Trophoblast cell (in vitro differentiated cells and primary cell): Measurements from ENCODE around the gene BLZF1.

ENCODE experiments used
- DNase-seq, 2 donors: peaks; one replicate each; pipeline ENCODE4 v3.0.0-alpha.2; 2016
- H2AFZ ChIP-seq: 2 replicates; pipeline ENCODE4 v1.6.1; 2013; ENCODE audit warnings: low read length, moderate library complexity, mild to moderate bottlenecking; ENCODE audit not compliant: insufficient read depth, poor library complexity
- H2AK5ac ChIP-seq: 2 replicates; pipeline ENCODE4 v1.6.1; 2013; ENCODE audit warnings: mild to moderate bottlenecking, low read length
- H2BK120ac ChIP-seq: 2 replicates; pipeline ENCODE4 v1.6.1; 2013; ENCODE audit warnings: low read length, mild to moderate bottlenecking, moderate library complexity; ENCODE audit not compliant: insufficient read depth, poor library complexity
- H2BK12ac ChIP-seq: 2 replicates; pipeline ENCODE4 v1.6.1; 2013; ENCODE audit warnings: mild to moderate bottlenecking, low read length, moderate library complexity
- H2BK5ac ChIP-seq: 2 replicates; pipeline ENCODE4 v1.6.1; 2013; ENCODE audit warnings: low read length, low read depth, moderate library complexity, mild to moderate bottlenecking; ENCODE audit not compliant: poor library complexity
- H3K14ac ChIP-seq: 2 replicates; pipeline ENCODE4 v1.6.1; 2013; ENCODE audit warnings: mild to moderate bottlenecking, low read length
- H3K18ac ChIP-seq: 2 replicates; pipeline ENCODE4 v1.6.1; 2013; ENCODE audit warnings: mild to moderate bottlenecking, low read length
- H3K23ac ChIP-seq: 2 replicates; pipeline ENCODE4 v1.6.1; 2013; ENCODE audit warnings: low read length
- H3K27ac ChIP-seq: 2 replicates; pipeline ENCODE4 v1.5.1; 2013; ENCODE audit warnings: low read depth, mild to moderate bottlenecking, inconsistent platforms, low read length, moderate library complexity
- H3K27me3 ChIP-seq: 2 replicates; pipeline ENCODE4 v1.6.1; 2013; ENCODE audit warnings: inconsistent platforms, mild to moderate bottlenecking, low read length, moderate library complexity; ENCODE audit not compliant: insufficient read depth
- H3K36me3 ChIP-seq, 2 experiments: 1 replicate in 1 of 2; 2 replicates in 1 of 2; pipeline ENCODE4 v1.6.1; 2013; ENCODE audit warnings: low read length in 2 of 2, mild to moderate bottlenecking in 2 of 2, moderate library complexity in 1 of 2; ENCODE audit not compliant: insufficient read depth in 2 of 2, control insufficient read depth in 1 of 2
- H3K4ac ChIP-seq: 2 replicates; pipeline ENCODE4 v1.6.1; 2013; ENCODE audit warnings: low read depth, mild to moderate bottlenecking, low read length, moderate library complexity
- H3K4me1 ChIP-seq, 2 experiments: 1 replicate in 1 of 2; 2 replicates in 1 of 2; pipeline ENCODE4 v1.6.1; 2013; ENCODE audit warnings: low read length in 2 of 2, mild to moderate bottlenecking in 2 of 2, moderate library complexity in 1 of 2; ENCODE audit not compliant: insufficient read depth in 2 of 2, control insufficient read depth in 1 of 2
- H3K4me2 ChIP-seq: 2 replicates; pipeline ENCODE4 v1.6.1; 2013; ENCODE audit warnings: inconsistent platforms, mild to moderate bottlenecking, low read length, moderate library complexity
- H3K4me3 ChIP-seq: 2 replicates; pipeline ENCODE4 v1.5.1; 2013; ENCODE audit warnings: mild to moderate bottlenecking, low read depth, low read length, inconsistent platforms
- H3K79me1 ChIP-seq: one replicate; pipeline ENCODE4 v1.6.1; 2013; ENCODE audit warnings: low read length
- H3K79me2 ChIP-seq: 2 replicates; pipeline ENCODE4 v1.6.1; 2013; ENCODE audit warnings: low read length, mild to moderate bottlenecking; ENCODE audit not compliant: control insufficient read depth, insufficient read depth, poor library complexity
- H3K9ac ChIP-seq: 2 replicates; pipeline ENCODE4 v1.6.1; 2013; ENCODE audit warnings: mild to moderate bottlenecking, low read length
- H3K9me3 ChIP-seq: 2 replicates; pipeline ENCODE4 v1.6.1; 2013; ENCODE audit warnings: low read depth, mild to moderate bottlenecking, control low read depth, inconsistent platforms, low read length; ENCODE audit not compliant: insufficient read depth
- H4K12ac ChIP-seq: 2 replicates; pipeline ENCODE4 v1.6.1; 2013; ENCODE audit warnings: low read depth, mild to moderate bottlenecking, low read length, moderate library complexity
- H4K8ac ChIP-seq: 2 replicates; pipeline ENCODE4 v1.6.1; 2013; ENCODE audit warnings: low read depth, mild to moderate bottlenecking, low read length, moderate library complexity
- H4K91ac ChIP-seq: one replicate; pipeline ENCODE4 v1.6.1; 2013; ENCODE audit warnings: low read depth, mild to moderate bottlenecking, low read length, moderate library complexity
- WGBS: extraction: QIAGEN DNeasy Blood & Tissue Kit; methylation state at CpG from one replicate; pipeline ENCODE4 v1.1.7; 2013; ENCODE audit warnings: missing lambda C conversion rate; ENCODE audit not compliant: insufficient read length, insufficient coverage; ENCODE audit errors: extremely low coverage; 5-methylcytosine and 5-hydroxymethylcytosine counted together

Gene BLZF1

DNA sequence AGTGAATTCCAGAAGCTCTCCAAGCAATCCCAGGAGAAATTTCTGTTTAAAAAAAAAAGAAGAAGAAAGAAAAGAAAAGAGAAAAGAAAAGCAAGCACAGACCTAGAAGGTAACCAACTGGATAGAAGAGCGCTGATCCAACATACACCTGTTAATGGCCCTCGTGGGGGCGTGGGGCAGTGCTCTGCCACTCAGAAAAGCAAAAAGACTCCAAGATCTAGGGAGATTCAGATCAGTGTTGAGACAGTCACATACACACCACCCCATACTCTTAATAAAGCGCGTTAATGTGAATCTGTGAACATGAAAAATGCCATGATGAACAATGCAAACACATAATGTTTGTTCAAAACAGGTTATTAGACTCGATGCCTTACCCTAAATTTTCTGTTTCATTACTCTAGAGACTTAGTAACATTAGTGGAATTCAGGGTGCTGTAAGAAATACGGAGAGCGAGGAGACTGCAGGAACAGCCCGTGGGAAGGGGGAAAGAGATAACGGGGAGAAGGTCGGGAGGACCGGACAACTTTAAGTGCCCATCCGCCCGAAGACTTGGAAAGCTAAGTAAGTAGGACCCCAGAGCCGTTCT, 804 bp upstream of the BLZF1 start:
- H3K18ac ChIP-seq, result no peak overlapping the region
- no peaks in the 10 kb centered on the region for H3K27me3 ChIP-seq
- peaks cover 2 to 4% of the 10 kb centered on the region in 2 experiments for H3K36me3 ChIP-seq
- peaks cover 2 to 4% of the 10 kb centered on the region in 2 experiments for H3K4me1 ChIP-seq
- H3K9ac ChIP-seq, result peak overlapping the region; percentile 57
- H3K27ac ChIP-seq, result no peak overlapping the region
- DNase-seq, result peak in 1 of 2 donors; percentile 20
- H3K79me1 ChIP-seq, result peaks cover 3% of the 10 kb centered on the region
- H3K9me3 ChIP-seq, result no peaks in the 10 kb centered on the region
- H4K91ac ChIP-seq, result no peak overlapping the region
- no peak overlapping the region for H3K14ac ChIP-seq
- H2AK5ac ChIP-seq, result no peak overlapping the region
- H2BK120ac ChIP-seq, result no peak overlapping the region
- peak overlapping the region; percentile 98 for H3K4me2 ChIP-seq
- H2AFZ ChIP-seq, result peak overlapping the region; percentile 96
- H2BK5ac ChIP-seq, result no peak overlapping the region
- H4K8ac ChIP-seq, result peak overlapping the region; percentile 66
- WGBS, result no CpG with 5 or more reads among the region's 15 CpGs
- no peak overlapping the region for H4K12ac ChIP-seq
- no peak overlapping the region for H3K4ac ChIP-seq
- no peaks in the 10 kb centered on the region for H3K79me2 ChIP-seq
- peak overlapping the region; percentile 85 for H3K4me3 ChIP-seq
- H3K23ac ChIP-seq, result no peak overlapping the region
- H2BK12ac ChIP-seq, result no peak overlapping the region

- Histone ChIP-seq H2BK120ac (peak overlapping the region; percentile 13), H2AFZ (peak overlapping the region; percentile 78), H2BK12ac (no peak overlapping the region), H3K9ac (peak overlapping the region; percentile 83), H3K9me3 (no peaks in the 10 kb centered on the region), H3K18ac (no peak overlapping the region), H2AK5ac (no peak overlapping the region), H3K36me3 (peaks cover 2 to 4% of the 10 kb centered on the region in 2 experiments), H3K27me3 (no peaks in the 10 kb centered on the region), H4K12ac (no peak overlapping the region), H3K27ac (peak overlapping the region; percentile 57), H3K4me1 (peaks cover 2 to 3% of the 10 kb centered on the region in 2 experiments), H2BK5ac (peak overlapping the region; percentile 18), H4K91ac (peak overlapping the region; percentile 39), H3K4me3 (peak overlapping the region; percentile 84), H3K79me1 (peaks cover 3% of the 10 kb centered on the region), H3K23ac (no peak overlapping the region), H3K4ac (no peak overlapping the region), H3K79me2 (no peaks in the 10 kb centered on the region), H4K8ac (peak overlapping the region; percentile 20), H3K14ac (peak overlapping the region; percentile 39), H3K4me2 (peak overlapping the region; percentile 98)
- no CpG with 5 or more reads among the region's 16 CpGs for WGBS
- DNase-seq, result peak; percentile 3 to 29
Measured at GRCh38 chr1:169368406-169368769, 393 bp downstream of the BLZF1 start.

DNA sequence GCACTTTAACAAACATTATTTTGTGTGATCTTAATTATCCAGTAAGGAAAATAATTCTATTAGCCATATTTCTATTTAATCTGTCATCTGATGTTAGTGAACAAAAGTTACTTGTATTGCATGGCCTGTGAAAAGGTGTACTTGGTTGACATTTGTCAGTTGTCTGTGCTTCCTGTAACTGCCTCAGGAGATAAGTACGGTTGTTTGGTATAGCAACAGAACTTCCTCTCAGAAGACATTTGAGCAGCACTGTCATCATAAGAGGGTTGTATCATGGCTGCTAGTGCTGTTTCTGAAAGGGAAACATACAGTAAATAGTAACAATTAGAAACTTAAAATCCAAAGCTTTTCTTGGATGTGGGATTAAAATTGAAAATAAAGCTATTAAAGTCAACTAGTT, 3.4 kb downstream of the BLZF1 start:
- DNase-seq, result no peak
- Histone ChIP-seq H3K9ac (no peak overlapping the region), H3K4ac (no peak overlapping the region), H2BK5ac (no peak overlapping the region), H3K27me3 (no peaks in the 10 kb centered on the region), H2BK120ac (no peak overlapping the region), H4K91ac (no peak overlapping the region), H3K27ac (no peak overlapping the region), H3K4me2 (no peak overlapping the region), H4K12ac (no peak overlapping the region), H2AFZ (no peak overlapping the region), H3K79me2 (no peaks in the 10 kb centered on the region), H3K36me3 (peaks cover 2 to 4% of the 10 kb centered on the region in 2 experiments), H2BK12ac (no peak overlapping the region), H3K18ac (no peak overlapping the region), H3K14ac (no peak overlapping the region), H3K9me3 (no peaks in the 10 kb centered on the region), H3K4me1 (peaks cover 2% of the 10 kb centered on the region in 2 experiments), H3K79me1 (peaks cover 3% of the 10 kb centered on the region), H3K4me3 (no peak overlapping the region), H4K8ac (no peak overlapping the region), H2AK5ac (no peak overlapping the region), H3K23ac (no peak overlapping the region)
- no CpG with 5 or more reads among the region's 1 CpG for WGBS

DNA sequence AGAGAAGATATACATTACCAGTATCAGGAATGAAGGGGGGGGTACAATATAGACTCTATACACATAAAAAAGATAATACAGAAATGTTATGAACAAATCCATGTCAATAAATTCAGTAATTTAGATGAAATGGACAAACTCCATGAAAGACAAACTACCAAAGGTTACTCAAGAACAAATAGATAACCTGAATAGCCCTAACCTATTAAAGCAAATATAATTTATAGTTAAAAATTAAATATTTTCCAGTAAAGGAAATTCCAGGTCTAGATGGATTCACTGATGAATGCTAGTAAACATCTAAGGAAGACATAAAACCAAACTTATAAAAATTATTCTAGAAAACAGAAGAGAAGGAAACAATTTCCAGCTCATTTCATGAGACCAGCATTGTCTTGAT, 13.2 kb downstream of the BLZF1 start:
- Histone ChIP-seq H2AFZ (no peak overlapping the region), H2AK5ac (no peak overlapping the region), H3K4me2 (no peak overlapping the region), H3K18ac (no peak overlapping the region), H2BK5ac (no peak overlapping the region), H3K9me3 (no peaks in the 10 kb centered on the region), H3K4ac (no peak overlapping the region), H4K91ac (no peak overlapping the region), H3K4me1 (no peaks in the 10 kb centered on the region), H3K79me2 (no peaks in the 10 kb centered on the region), H3K36me3 (peaks cover 2 to 10% of the 10 kb centered on the region in 2 experiments), H4K12ac (no peak overlapping the region), H3K14ac (no peak overlapping the region), H4K8ac (no peak overlapping the region), H2BK120ac (no peak overlapping the region), H3K27ac (no peak overlapping the region), H3K79me1 (no peaks in the 10 kb centered on the region), H2BK12ac (no peak overlapping the region), H3K27me3 (no peaks in the 10 kb centered on the region), H3K9ac (no peak overlapping the region), H3K4me3 (no peak overlapping the region), H3K23ac (no peak overlapping the region)
- no peak for DNase-seq
